ENCODE data around the gene CHMP4A.

GRCh38 chr14:24253936-24254335 is 40.6 kb upstream of the CHMP4A start:
- TF ChIP-seq CTCF (IDR thresholded peaks at IDR 0.05), result no peak
- no peak for TF ChIP-seq POLR2A (IDR thresholded peaks at IDR 0.05)
